ENCODE measurements around the gene ADM2. TPM values are rescaled to one million over a fixed set of nuclear protein-coding genes. Genes with fewer than 3 reads are reported as not detected.

ADM2 gene
- total RNA-seq, 1 experiment from 2014 or later: 11.9 TPM

DNA sequence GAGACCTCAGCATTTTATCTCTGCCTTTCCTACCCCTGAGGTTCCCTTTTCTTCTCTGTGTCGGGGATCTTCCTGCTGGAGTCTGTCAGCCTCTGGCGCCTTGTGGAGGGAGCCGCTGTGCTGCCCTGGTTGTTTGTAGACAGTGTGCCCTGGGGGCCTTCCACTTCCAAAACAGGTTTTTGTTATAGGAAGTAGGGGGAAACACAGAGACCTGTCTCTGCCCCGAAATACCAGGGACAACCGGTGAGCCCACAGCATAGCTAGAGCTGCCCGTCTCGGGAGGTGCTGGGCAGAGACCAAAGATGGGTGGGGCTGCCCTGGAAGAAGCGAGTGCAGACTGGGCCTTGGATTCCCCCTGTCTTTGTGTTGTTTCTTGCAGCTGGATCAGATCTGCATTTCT is 34.7 kb downstream of the ADM2 start:
- H4K5ac ChIP-seq (ENCODE audit: insufficient read length, low read depth, low read length): no peak overlapping the region
- no peak overlapping the region for H4K8ac ChIP-seq (replicated peaks; ENCODE audit: insufficient read length, low read depth, low read length)
- Mint-ChIP-seq H3K4me3 (no peak overlapping the region), H3K36me3 (ENCODE audit: insufficient read depth in 1 of 3, low read depth in 3 of 3) (peaks cover 5 to 49% (median 42%) of the 10 kb centered on the region in 3 experiments), H3K27me3 (ENCODE audit: low read depth) (no peaks in the 10 kb centered on the region), H3K4me1 (no peaks in the 10 kb centered on the region), H3K9me3 (no peaks in the 10 kb centered on the region), H3K27ac (peak overlapping the region in 1 of 3 experiments; percentile 2; a peak in 3 of 7 replicates)
- H3K14ac ChIP-seq (ENCODE audit: insufficient read depth, low read length): no peak overlapping the region
- TF ChIP-seq, protein P1, sequence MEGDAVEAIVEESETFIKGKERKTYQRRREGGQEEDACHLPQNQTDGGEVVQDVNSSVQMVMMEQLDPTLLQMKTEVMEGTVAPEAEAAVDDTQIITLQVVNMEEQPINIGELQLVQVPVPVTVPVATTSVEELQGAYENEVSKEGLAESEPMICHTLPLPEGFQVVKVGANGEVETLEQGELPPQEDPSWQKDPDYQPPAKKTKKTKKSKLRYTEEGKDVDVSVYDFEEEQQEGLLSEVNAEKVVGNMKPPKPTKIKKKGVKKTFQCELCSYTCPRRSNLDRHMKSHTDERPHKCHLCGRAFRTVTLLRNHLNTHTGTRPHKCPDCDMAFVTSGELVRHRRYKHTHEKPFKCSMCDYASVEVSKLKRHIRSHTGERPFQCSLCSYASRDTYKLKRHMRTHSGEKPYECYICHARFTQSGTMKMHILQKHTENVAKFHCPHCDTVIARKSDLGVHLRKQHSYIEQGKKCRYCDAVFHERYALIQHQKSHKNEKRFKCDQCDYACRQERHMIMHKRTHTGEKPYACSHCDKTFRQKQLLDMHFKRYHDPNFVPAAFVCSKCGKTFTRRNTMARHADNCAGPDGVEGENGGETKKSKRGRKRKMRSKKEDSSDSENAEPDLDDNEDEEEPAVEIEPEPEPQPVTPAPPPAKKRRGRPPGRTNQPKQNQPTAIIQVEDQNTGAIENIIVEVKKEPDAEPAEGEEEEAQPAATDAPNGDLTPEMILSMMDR (conservative IDR thresholded peaks at IDR 0.05): no peak
- peaks cover 4% of the 10 kb centered on the region; the same call in 1 of the 2 replicates for H3K79me2 ChIP-seq (ENCODE audit: insufficient read depth, low read length)
- no peak overlapping the region for H2BK12ac ChIP-seq (ENCODE audit: insufficient read length, low read depth, low read length)
- no peak overlapping the region for H2AFZ ChIP-seq (ENCODE audit: low read length)
- H3K4ac ChIP-seq (ENCODE audit: low read depth, low read length): no peak overlapping the region
- no peak for DNase-seq
- no peak overlapping the region for H3K23ac ChIP-seq (ENCODE audit: insufficient read length, low read depth, low read length)
- no peak overlapping the region for H2BK120ac ChIP-seq (ENCODE audit: low read depth, low read length, poor library complexity, severe bottlenecking)
- H3K27ac ChIP-seq (ENCODE audit: insufficient read length, low read depth, low read length): no peak overlapping the region
- no peak overlapping the region for H3K9ac ChIP-seq (ENCODE audit: extremely low read depth, insufficient read length, low read length)
- no peak overlapping the region for H2AK5ac ChIP-seq (ENCODE audit: insufficient read length, low read length)
- H2BK15ac ChIP-seq (ENCODE audit: low read depth, low read length): no peak overlapping the region
- H3K4me2 ChIP-seq (ENCODE audit: insufficient read depth, insufficient read length, low read length): no peak overlapping the region
- WGBS (ENCODE audit: extremely low coverage, insufficient read length, low lambda C conversion rate): no CpG with 5 or more reads among the region's 8 CpGs
- H3K27me3 ChIP-seq (ENCODE audit: insufficient read depth, low read length): no peaks in the 10 kb centered on the region
- no peaks in the 10 kb centered on the region for H3K4me1 ChIP-seq (ENCODE audit: insufficient read depth, low read length)
- no peak overlapping the region for H2BK5ac ChIP-seq (ENCODE audit: insufficient read length, low read length)
- no peaks in the 10 kb centered on the region for H3K23me2 ChIP-seq (ENCODE audit: insufficient read length, low read depth, low read length, poor library complexity, severe bottlenecking)
- no peak overlapping the region for H2BK20ac ChIP-seq (ENCODE audit: low read depth, low read length, poor library complexity, severe bottlenecking)
- no peak overlapping the region for H3K18ac ChIP-seq (ENCODE audit: insufficient read length, low read depth, low read length)
- H4K20me1 ChIP-seq (ENCODE audit: control insufficient read depth, insufficient read depth, insufficient read length): peaks cover 3% of the 10 kb centered on the region
- no peaks in the 10 kb centered on the region for H3K9me3 ChIP-seq (ENCODE audit: control insufficient read depth, low read depth, low read length)
- peaks cover 3% of the 10 kb centered on the region for H3K79me1 ChIP-seq (ENCODE audit: insufficient read depth, low read depth, low read length, poor library complexity, severe bottlenecking)
- no peak overlapping the region for H4K91ac ChIP-seq (ENCODE audit: insufficient read length, low read depth, low read length)
- H3K56ac ChIP-seq (ENCODE audit: insufficient read length, low read depth, low read length): no peak overlapping the region
- H3T11ph ChIP-seq (ENCODE audit: low read length): no peak overlapping the region
